ENCODE measurements around the gene ALKBH5.

DNA sequence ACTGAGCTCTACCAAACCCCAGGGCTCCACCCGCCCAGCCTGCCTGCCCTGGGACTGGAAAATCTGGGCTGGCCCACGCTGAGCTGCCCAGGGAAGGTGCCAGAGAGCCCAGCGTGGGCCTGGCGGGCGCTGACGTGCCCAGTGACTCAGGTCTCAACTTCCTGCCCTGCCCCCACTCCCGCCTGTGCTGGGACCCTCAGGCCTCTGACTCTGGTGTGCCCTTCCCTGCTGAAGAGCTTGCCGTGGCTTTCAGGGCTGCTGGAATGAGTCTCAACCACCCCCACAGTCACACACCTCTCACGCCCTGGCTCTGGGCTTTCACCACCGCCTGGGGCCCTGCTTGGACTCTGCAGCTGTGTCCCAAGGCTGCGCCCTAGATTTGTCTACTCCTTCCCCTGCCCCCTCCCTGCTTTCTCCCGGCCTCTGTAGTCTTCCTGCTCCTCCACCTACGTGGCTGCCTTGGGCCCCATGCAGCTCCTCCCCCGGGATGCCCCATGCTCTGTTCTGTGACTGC lies 52.2 kb downstream of the ALKBH5 start:
- TF ChIP-seq, protein P1, sequence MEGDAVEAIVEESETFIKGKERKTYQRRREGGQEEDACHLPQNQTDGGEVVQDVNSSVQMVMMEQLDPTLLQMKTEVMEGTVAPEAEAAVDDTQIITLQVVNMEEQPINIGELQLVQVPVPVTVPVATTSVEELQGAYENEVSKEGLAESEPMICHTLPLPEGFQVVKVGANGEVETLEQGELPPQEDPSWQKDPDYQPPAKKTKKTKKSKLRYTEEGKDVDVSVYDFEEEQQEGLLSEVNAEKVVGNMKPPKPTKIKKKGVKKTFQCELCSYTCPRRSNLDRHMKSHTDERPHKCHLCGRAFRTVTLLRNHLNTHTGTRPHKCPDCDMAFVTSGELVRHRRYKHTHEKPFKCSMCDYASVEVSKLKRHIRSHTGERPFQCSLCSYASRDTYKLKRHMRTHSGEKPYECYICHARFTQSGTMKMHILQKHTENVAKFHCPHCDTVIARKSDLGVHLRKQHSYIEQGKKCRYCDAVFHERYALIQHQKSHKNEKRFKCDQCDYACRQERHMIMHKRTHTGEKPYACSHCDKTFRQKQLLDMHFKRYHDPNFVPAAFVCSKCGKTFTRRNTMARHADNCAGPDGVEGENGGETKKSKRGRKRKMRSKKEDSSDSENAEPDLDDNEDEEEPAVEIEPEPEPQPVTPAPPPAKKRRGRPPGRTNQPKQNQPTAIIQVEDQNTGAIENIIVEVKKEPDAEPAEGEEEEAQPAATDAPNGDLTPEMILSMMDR (conservative IDR thresholded peaks at IDR 0.05; ENCODE audit: low read depth, low read length), result no peak
- no peak for TF ChIP-seq EZH2 (IDR thresholded peaks at IDR 0.05; ENCODE audit: borderline replicate concordance, low read depth, low read length, poor library complexity, severe bottlenecking)

All from A673 (cell line).